Fibroblast of pulmonary artery (primary cell): ENCODE results near the gene FEN1.

ENCODE experiments used
- DNase-seq: peaks from one replicate; pipeline ENCODE4 v3.0.0-alpha.2; 2010; ENCODE audit warnings: low read depth
- H3K4me3 ChIP-seq: replicated peaks from 2 replicates; pipeline ENCODE4 v1.5.1; 2011; ENCODE audit warnings: low read depth, mild to moderate bottlenecking, control low read depth, low read length, moderate library complexity
- CTCF ChIP-seq: IDR thresholded peaks from 2 replicates; pipeline ENCODE4 v1.5.1; 2011; ENCODE audit warnings: mild to moderate bottlenecking, control low read depth, low read length, inconsistent platforms; ENCODE audit errors: missing control alignments

FEN1 gene

GRCh38 chr11:61794579-61794978 is 1.9 kb downstream of the FEN1 start:
- no peak for DNase-seq
- no peak overlapping the region for H3K4me3 ChIP-seq

GRCh38 chr11:61795459-61795858 is 2.7 kb downstream of the FEN1 start:
- no peak for DNase-seq
- H3K4me3 ChIP-seq, result no peak overlapping the region
- no peak for TF ChIP-seq CTCF

More at GRCh38 chr11:61794579-61794978, 1.9 kb downstream of the FEN1 start:
- TF ChIP-seq CTCF, result no peak

- no peak for TF ChIP-seq CTCF
- no peak overlapping the region for H3K4me3 ChIP-seq
- DNase-seq, result no peak
Observed at GRCh38 chr11:61795876-61796526, 3.3 kb downstream of the FEN1 start.

- no peak overlapping the region for H3K4me3 ChIP-seq
- peak; percentile 78 for TF ChIP-seq CTCF
- peak; percentile 93 for DNase-seq
Observed at GRCh38 chr11:61797263-61797944, 4.7 kb downstream of the FEN1 start.

GRCh38 chr11:61799665-61800284 is 7.1 kb downstream of the FEN1 start:
- no peak for DNase-seq
- H3K4me3 ChIP-seq, result no peak overlapping the region
- no peak for TF ChIP-seq CTCF

- TF ChIP-seq CTCF, result no peak
- H3K4me3 ChIP-seq, result no peak overlapping the region
- no peak for DNase-seq
Observed at GRCh38 chr11:61800331-61801281, 7.9 kb downstream of the FEN1 start.
